GM21723 (cell line): ENCODE results near the gene ARHGAP22.

Source experiments
- ATAC-seq: cut with Tn5 transposase; IDR thresholded peaks from one replicate; pipeline ENCODE4 v1.9.1; 2021; ENCODE audit warnings: mild to moderate bottlenecking, moderate library complexity; ENCODE audit not compliant: unreplicated experiment

Gene ARHGAP22

DNA sequence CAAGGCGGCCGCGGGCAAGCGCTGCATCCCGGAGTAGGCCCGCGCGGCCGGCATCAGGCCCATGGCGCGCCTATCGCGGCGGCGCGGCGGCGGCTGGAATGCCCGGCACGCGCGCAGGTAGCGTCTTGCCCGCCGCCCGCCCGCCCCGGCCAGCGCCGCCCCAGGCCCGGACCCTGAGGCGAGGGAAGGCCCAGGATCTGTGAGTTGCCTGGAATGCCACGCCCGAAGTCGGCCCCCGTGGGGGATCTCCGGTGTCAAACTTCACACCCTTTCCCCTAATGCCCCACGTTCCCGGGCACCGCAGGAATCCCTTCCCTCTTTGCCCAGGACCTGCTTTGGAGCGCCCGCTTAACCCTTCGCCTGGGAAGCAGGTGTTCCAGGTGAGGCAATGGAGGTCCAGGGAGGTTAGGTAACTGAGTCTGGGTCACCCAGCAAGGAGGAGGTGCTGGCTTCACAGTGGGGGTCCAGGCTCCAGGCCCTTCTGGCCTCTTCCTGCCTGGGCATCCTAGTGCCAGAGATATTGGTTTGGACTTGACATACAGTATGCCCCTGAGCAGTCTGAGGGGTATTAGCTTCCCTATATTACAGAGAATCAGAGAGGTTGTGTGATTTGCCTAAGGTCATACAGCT, 138.1 kb downstream of the ARHGAP22 start:
- ATAC-seq = no peak

DNA sequence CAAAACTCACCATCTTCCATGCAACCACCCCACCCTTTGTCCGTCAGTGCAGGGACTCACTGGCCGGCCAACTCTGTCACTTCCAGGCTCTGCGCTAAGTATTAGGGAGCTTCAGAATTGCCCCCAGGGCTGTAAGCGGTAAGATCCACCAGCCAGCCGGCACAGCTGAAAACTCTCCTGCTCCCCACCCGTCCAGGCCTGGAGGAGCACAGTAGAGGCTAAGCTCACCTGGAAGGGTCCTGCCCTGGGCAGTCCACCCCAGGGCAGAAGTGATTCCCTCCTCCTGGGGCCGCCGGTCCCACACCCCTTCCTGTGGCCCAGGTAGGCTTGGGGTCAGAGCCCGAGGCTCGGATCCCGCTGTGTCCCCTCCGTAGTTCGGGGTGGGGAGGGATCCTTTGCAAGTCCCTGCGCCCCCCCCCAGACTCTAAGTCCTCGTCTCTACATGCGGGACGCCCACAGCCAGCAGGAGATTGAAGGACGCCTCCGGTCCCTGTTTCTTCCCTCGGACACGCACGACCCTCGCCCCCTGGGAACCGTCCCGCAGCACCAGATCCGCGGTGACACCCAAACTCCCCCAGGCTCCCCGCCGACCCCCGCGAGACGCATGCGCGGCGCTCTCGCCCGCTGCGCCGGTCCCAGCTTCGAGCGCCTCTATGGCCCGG, 138.9 kb downstream of the ARHGAP22 start:
- ATAC-seq = no peak

DNA sequence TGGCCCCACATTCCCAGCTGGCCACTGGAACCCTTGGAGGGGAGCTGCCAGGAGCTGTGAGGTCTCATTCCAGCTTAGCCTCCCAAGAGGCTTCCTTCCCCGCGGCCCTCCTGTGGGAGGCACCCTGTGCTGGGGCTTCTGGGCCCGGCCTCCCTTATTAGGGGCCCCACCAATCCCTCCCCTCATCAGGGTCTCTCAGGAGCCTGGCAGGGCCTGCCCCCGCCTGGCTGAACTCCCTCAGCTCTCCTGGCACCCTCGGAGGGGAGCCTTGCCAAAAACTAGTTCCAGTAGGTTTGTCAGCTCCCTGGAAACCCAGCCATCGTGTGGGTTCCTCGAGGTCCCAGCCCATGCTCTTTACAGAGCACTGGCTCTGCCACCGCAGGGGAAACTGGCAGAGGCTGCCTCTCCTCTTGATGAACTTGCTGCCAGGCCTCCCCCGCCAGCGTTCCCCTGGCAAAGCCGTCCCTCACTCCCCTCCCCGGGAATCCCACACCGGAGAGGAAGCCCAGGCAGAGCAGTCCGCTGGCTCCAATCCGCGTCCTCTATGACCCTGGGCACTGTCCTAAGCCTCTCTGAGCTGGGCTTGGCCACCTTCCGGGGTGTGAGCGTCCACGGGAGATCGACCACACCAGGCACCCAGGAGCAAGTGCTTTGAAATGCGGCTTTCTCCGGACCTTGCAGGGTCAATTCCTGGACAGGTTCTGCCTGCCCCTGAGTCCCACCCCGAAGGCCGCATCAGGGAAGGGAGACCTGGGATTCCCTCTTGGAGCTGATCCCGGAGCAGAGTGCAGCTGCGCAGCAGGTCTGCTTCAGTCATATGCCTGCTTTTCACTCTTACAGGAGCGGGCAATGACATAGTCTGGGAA, 139.8 kb downstream of the ARHGAP22 start:
- ATAC-seq = no peak

DNA sequence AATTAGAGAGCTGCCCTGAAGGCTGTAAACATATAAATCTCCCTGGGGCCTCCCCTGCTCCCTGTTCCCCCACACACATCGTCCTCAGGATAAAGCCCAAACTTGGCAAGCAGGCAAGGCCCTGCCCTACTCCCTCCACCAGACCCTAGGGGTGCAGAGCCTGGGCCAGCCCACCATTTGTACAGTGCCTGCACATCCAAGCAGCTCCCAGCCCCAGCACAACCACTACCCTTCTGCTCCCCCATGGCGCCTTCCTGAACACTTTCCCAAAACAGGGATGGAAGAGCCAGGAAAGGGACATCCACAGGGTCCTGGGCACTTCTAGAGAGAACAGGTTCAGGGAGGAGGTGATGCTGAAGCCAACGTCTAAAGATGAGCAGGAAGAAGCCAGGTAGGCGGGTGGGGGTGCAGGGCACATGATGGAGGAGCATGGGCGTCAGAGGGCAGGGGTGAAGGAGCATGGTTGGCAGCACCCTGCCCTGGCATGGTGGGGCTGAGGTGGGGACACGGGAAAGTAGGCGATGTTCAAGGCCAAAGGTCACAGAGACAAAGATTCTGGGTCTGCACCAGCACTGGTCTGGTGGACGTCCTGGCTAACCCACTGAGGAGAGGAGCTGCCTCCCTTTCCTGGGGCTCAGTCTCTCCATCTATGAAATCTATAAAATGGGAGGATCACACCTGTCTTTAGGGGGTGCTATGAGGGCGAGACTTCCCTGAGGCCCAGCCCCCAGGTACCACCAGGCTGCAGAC, 140.6 kb downstream of the ARHGAP22 start:
- ATAC-seq = no peak

DNA sequence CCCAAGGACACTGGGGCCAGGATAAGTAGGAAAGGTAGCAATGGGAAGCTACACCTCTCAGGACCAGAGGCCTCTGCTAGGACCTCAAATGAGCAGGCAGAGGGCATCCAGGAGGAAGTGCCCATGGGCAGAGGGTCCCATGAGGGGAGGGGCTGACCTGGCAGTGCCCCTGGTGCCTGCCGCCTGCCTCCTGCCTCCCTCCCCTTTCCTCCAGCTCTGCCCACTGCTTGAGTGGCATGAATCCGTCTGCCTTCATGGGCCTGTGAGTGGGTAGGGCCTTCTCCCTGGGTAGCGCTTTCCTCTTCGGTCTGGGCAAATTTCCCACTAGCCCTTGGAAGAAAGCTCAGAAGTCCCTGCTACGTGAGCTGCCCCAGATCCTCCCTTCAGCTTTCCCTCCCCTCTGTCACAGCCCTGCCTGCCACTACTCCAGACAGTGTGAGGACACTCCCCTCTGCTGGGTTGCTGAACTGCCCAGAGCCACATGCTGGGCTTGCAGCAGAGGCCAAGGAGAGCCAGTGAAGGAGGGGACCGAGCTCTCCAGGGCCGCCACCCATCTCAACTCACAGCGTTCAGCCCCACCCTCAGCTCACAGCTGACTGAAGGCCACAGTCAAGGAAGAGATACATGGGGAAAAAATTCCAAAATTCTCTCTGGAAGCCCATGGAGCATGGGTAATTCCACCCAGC, 141.4 kb downstream of the ARHGAP22 start:
- no peak for ATAC-seq

DNA sequence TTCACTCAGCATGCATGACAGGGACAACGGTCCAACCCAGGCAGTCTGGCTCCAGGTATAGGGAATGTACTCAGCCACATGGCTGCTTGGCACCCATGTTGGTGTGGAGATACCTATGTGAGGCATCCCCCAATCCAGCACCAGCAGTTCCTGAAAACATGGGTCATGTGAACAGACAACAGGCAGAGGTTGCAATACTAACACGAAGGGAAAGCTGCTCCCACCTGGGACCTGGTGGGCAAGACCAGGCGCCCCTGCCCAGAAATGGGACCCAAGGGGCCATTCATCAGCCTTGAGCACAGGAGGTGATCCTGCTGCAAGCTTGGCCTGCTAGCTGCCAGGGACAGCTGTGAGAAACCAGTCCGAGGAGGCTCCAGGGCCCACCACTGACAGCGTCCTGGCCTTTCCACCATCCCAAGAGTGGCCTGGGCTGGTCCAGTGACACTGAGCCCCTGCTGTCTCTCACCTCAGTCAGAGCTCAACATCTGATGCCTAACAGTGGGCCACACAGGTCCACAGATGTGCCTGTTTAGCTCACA, 142.3 kb downstream of the ARHGAP22 start:
- no peak for ATAC-seq

DNA sequence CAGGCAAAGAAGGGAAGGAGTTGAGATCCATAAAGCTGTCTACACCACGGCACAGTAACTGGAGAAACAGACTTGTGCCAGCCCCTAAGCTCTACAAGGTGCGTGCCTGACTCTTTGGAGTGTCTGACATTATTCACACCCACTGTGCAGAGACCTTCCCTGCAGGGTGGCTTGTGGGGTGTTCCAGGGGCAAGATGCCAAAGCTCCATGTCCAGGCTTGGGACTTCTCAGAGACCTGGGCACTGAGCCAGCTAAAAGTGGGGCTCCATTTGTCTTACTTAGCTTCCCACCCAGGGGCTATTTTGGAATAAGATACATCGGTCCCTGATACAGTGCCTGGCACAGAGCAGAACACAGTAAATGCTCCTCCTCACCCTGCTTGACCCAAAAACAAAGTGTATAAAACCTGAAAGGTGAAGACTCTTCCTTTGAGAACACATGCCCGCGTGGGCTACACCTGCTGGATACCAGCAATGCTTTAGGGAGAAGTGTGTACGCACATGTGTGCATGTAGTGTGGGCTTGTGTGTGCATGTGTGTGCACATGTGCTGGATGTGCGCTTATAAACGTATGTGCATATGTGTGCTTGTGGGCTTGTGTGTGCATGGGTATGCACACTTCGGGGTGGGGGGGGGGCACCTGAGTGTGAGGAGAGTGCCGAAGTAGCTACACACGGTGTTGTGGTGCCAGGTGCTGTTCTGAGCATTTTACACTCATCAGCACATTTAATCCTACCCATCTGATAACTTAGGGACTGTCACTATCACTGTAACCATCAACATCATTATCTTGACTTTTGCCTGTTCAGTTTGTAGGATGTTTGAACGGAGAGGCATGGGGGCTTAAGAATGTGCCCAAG, 143.0 kb downstream of the ARHGAP22 start:
- no peak for ATAC-seq

DNA sequence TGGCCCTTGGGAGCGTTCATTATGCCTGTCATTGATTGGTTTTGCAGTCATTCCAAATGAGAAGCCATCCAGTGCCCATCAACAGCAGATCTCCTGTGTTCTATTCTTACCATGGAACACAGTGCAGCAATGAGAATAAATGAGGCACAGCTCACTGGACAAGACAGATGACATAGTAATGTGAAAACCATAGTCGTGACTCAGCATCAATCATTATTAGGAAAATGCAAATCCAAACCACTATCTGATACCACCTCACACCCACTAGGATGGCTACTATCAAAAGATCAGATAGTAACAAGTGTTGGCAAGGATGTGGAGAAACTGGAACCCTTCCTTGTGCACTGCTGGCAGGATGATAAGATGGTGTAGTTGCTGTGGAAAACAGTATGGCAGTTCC, 144.7 kb downstream of the ARHGAP22 start:
- no peak for ATAC-seq

DNA sequence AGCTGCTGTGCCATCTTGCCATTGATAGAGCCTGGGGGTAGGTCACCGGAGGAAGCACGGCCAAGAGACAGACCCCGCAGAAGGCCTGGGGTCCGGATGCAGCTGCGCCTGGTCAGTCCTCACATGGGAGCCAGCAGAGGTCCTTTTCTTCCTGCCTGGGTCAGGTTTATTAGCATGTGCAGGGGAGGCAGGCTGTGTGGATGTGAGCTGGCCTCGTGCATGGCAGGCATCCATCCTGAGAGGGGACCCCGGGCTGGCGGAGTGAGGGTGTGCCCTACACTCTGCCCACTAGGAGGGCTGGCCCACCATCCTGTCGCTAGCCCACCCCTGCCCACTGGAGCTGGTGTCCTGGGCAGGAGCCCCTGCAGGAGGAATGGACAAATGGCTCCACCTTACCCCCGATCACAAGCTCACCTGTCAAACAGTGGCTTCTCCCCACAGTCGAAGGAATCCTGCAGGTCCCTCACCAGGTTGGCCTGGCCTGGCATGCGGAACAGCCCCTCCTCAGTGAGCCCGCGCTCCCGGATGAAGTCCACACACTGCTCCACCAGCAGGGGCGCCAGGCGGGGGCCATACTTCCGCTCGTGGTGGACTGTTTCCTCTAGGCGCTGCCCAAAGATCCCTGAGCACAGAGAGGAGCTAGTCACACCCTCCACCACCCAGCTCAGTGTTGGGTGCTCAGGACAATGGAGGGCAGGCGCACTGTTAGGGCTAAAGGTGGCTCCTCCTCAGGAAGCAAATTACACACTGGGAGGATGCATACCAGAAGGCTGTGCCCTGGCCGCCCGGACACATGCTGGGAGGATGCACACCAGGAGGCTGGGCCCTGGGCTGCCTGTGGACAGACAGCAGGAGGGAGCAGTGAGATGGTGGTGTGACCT, 145.4 kb downstream of the ARHGAP22 start:
- ATAC-seq = no peak

DNA sequence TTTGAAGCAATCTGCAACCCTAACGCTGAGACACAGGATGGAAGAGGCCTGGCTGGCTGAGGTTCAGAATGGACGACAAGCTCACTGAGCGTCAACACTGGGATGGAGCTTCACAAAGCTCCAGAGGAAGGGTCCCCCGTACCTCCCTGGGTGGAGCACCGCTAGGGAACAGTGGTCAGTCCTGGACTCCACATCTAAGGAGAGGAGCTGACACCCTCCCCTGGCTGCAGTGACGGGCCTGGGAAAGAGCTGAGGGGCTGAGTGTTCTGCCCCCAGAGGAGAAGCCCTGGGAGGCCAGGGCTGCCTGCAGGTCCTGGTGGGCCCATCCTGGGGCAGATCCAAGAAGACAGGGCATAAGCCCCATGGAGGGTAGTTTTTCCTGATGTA, 146.2 kb downstream of the ARHGAP22 start:
- ATAC-seq = no peak

DNA sequence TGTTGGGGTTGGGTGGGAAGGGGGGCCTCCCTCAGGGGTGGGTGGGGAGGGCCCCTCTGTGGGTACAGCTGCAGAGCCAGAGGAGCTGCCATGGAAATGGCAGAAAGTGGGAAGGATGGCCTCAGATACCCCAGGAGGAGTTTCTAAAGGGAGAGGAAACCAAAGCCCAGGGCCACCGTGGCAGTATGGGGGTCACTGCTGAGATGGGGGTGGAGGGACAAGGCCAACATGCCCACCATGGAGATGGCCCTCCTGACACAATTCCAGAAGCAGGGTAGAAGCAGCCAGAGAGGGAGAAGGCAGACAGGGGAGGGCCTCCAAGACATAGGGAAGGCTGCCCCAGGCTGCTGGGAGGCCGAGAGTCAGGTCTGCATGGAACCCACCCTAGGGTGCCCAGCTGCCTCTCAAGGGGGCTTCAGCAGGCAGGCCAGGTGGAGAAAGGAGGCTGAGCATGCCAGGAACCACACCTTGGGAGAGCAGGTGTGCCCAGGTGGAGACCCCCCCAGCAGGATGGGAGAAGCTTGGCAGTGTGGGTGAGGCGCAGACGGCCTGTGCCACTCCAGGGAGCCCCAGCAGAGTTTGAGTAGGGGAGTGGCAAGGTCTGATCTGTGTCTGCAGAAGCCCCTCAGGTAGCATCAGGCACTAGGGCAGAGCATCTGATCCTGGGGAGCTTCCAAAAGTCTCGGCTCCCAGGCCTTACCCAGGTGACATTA, 146.8 kb downstream of the ARHGAP22 start:
- no peak for ATAC-seq

DNA sequence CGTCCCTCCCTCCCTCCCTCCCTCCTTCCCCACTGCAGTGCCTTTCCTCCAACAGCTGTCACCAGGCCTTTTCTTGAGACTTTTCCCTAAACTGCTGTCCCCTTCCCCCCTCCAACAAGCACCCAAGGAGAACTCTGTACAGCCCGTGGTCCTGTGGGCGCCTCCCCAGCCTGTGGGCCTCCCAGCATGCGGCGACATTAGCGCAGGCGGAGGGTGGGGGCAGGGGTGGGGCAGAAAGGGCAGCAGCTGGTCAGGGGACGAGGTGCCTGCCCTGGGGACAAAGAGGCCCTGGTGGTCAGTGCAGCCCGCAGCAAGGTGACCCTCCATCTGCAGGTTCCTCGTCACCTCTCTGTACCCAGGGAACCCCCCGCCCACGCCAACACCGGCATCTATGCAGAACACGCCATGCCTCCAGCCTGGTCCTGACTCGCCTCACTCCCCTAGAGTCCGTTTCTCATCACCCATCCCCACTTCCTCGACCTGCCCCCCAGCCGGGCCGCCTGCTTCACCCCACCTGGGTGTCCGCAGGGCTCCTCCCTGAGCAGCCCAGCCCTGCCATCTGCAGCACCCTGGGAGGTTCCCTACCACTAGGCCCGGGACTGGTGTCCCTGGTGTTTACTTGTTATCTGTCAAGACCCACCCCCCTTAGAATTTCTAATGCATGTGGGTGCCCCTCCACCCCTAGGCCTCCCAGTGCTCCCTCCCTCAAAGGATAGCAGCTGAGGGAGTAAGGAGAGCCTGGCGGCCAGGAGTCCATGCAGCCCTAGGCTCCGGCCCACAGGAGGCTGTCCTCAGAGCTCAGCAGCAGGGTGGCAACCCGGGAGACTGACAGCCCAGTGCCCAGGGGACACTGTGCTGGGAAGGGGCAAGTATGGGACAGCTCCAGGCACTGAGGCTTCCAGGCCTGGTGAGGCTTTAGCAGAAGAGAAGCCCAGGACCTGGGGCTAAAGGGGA, 147.8 kb downstream of the ARHGAP22 start:
- ATAC-seq = no peak

DNA sequence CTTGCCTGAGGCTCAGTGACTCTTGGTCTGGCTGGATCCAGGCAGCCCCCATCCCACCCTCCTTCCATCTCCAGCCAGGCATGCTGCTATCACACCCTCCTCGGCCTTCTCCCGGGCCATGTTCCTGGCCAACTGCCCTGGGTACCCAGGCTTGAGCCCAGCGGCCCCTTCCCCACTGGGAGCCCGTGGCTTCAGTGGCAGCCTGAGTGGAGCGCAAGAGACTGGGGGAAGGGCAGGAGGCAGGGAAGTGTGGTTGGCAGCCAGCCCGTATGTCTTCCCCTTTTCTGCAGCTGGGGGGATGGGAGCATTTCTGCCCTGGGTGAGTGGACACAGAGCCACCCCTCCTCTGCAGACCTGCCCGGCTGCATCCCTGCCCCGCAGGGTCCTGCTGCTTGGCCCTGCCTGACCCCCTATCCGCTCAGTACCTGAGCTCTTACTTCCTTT, 148.5 kb downstream of the ARHGAP22 start:
- ATAC-seq = no peak

DNA sequence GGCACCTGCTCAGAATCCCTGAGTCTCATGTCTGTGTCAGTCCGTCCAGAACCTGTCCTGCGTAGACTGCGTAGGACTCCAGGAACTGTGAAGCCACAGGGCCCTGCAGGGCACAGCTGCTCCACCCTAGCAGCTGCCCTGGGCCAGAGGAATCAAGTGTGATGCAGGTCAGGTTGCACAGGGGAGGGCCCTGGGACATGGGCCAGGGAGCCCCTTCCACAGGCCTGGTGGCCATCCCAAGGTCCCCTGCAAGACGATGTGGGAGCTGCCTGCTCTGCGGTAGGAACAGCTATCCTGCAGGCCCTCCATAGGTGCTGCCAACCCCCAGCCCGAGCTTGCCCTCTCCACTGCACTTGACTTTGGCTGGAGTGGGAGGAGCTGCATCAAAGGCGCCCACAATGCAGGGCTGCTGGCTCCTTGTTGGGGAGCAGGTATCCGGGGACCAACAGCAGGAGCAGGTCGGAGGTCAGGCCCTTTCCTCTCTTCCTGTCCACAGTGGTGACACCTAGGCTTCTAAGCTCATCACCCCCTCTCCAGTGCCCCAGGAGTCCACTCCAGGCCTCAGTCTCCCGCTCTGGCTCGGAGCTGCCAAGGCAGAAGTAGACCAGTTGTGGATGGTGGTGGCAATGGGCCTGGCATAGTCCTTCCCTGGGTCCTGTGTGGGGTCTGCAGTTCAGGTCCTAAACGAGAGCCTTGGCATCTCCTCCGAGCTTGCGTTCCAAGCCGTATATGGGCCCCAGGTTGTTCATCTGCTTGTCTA, 149.3 kb downstream of the ARHGAP22 start:
- ATAC-seq = no peak

DNA sequence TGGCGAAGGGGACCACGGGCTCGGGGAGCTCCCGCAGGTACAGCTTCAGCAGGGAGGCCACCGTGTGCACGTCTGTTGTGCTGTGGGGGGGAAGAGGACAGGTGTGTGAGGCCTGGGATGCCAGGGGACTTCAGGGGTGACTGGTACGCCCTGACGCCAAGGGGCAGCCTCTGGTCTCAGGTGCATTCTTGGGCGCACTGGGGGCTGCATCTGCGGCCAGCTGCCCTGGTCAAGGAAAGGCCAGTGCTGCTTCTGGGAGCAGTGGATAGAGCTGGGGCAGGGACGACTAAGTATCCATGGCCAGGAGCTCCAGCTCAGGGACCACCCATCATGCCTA, 149.8 kb downstream of the ARHGAP22 start:
- ATAC-seq = no peak
